ENCODE measurements around the gene CCDC149.

CCDC149 gene

GRCh38 chr4:24862073-24862751 lies 50.6 kb downstream of the CCDC149 start:
- no peak for DNase-seq (ENCODE audit: low read depth)
- H3K4me3 ChIP-seq (ENCODE audit: low read depth, low read length): no peak overlapping the region
- TF ChIP-seq, protein P1, sequence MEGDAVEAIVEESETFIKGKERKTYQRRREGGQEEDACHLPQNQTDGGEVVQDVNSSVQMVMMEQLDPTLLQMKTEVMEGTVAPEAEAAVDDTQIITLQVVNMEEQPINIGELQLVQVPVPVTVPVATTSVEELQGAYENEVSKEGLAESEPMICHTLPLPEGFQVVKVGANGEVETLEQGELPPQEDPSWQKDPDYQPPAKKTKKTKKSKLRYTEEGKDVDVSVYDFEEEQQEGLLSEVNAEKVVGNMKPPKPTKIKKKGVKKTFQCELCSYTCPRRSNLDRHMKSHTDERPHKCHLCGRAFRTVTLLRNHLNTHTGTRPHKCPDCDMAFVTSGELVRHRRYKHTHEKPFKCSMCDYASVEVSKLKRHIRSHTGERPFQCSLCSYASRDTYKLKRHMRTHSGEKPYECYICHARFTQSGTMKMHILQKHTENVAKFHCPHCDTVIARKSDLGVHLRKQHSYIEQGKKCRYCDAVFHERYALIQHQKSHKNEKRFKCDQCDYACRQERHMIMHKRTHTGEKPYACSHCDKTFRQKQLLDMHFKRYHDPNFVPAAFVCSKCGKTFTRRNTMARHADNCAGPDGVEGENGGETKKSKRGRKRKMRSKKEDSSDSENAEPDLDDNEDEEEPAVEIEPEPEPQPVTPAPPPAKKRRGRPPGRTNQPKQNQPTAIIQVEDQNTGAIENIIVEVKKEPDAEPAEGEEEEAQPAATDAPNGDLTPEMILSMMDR (IDR thresholded peaks at IDR 0.05; ENCODE audit: control insufficient read depth, extremely low read depth, insufficient read depth): no peak

DNA sequence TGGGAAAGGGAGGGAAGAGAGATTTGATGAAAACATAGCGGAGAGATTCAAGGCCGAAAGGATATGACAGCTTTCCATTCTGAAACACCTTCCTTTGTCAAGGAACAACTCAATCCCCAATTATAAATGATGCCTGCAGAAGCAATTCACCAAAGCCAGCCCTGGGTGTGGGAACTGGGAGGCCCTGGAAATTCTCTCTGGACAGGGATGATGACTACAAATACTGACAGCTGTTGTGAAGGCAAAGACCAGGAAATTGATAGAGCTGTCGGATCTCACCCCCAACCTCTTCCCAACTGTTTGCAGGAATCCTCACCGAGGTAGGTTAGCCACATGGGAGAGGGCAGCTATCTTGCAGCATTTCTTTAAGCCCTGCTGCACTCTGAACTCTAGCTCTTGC lies 54.3 kb downstream of the CCDC149 start:
- no peak for DNase-seq (ENCODE audit: low read depth)
- no peak overlapping the region for H3K4me3 ChIP-seq (ENCODE audit: low read depth, low read length)
- TF ChIP-seq, protein P1 (IDR thresholded peaks at IDR 0.05; ENCODE audit: control insufficient read depth, extremely low read depth, insufficient read depth): no peak

DNA sequence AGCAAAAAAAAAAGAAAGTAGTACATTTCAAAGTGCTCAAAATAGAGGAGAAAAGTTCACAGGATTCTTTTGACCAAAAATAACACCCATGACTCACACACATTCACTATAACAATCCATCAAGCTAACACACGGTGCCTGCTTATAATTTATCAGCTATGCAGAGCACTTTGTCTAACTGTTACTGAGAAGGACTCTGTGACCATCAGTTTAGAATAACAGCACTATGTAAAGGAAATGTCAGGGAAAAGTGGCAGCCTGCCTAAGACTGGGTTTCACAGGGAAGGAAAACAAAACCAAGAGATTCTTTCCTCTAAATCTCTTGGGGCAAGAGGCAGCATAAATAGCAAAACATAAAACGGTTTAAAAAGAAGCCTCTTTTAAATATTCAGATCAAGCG lies 54.8 kb downstream of the CCDC149 start:
- H3K4me3 ChIP-seq (ENCODE audit: low read depth, low read length): no peak overlapping the region
- TF ChIP-seq, protein P1 (IDR thresholded peaks at IDR 0.05; ENCODE audit: control insufficient read depth, extremely low read depth, insufficient read depth): no peak
- DNase-seq (ENCODE audit: low read depth): no peak

DNA sequence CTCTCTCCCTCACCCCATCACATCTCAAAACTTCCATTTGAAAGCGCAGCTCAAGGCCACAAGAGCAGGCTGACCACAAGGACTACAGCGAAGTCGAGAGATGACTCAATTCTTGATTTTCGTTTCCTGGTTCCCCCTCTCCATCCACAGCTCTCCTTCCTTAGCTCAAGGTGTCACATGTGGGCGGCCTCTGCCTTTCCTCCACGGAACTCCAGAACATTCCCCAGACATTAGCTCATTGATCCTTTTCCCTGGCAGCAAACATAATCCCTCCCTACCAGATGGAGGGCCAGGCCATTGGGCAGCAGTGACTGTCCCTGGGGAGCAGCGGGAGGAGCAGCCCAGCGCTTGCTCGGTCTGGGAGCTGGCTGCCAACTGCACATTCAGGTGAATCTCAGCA lies 56.3 kb downstream of the CCDC149 start:
- no peak for DNase-seq (ENCODE audit: low read depth)
- TF ChIP-seq, protein P1 (IDR thresholded peaks at IDR 0.05; ENCODE audit: control insufficient read depth, extremely low read depth, insufficient read depth): no peak
- H3K4me3 ChIP-seq (ENCODE audit: low read depth, low read length): no peak overlapping the region

DNA sequence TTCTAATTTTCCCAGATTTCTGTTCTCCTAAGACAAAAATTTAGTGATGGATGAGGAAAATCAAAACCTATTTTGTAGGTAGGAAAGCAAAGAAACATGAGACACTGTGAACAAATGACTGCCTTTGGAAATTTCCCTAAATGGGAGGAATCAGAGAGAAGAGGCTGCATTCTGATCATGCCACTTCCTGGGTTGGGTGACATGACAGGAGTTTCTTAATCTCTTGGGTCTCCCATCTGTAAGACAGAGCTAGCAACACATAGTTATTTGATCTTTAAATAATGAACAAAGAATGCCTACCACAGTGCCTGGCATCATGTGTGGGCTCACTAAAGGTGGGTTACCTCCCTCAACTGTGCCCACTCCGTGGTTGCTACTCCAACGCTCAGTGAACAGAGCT lies 57.1 kb downstream of the CCDC149 start:
- TF ChIP-seq, protein P1 (IDR thresholded peaks at IDR 0.05; ENCODE audit: control insufficient read depth, extremely low read depth, insufficient read depth): no peak
- H3K4me3 ChIP-seq (ENCODE audit: low read depth, low read length): no peak overlapping the region
- no peak for DNase-seq (ENCODE audit: low read depth)

DNA sequence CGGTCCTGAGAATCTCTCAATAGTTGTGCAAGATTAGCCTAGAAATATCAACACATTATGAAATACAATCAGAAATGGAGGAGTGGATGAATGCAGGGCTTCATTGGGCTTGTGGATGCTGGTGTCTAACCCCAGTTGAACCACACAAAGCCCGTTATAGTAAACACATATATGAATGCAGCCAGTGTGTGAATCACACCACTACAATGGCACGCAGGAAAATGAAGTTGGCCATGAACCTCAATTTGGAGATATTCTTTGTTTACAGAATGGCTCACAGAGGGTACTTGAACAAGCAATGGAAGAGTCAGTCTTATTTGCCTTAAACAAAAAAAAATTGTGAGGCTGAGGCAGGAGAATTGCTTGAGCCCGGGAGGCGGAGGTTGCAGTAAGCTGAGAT lies 59.7 kb downstream of the CCDC149 start:
- DNase-seq (ENCODE audit: low read depth): no peak
- TF ChIP-seq, protein P1 (IDR thresholded peaks at IDR 0.05; ENCODE audit: control insufficient read depth, extremely low read depth, insufficient read depth): no peak
- no peak overlapping the region for H3K4me3 ChIP-seq (ENCODE audit: low read depth, low read length)

- H3K4me3 ChIP-seq (ENCODE audit: low read depth, low read length): no peak overlapping the region
- no peak for DNase-seq (ENCODE audit: low read depth)
- TF ChIP-seq, protein P1 (IDR thresholded peaks at IDR 0.05; ENCODE audit: control insufficient read depth, extremely low read depth, insufficient read depth): no peak
Observed at GRCh38 chr4:24850674-24851073, 62.2 kb downstream of the CCDC149 start.

All from LNCaP clone FGC (cell line).